Upper lobe of left lung (tissue), 4 donors: Measurements from ENCODE around the gene MAPKBP1.

ENCODE experiments used
- POLR2AphosphoS5 ChIP-seq, 2 donors: sonication (generic); formaldehyde crosslinking; IDR thresholded peaks; one replicate each; pipeline ENCODE4 v1.5.1; 2017; ENCODE audit warnings: antibody characterized with exemption in 2 of 2
- TF ChIP-seq, protein P1 (sequence below), 6 experiments: fragments of 450-650 bp in 4 of 6; fragments of 200-600 bp in 2 of 6; sonication (generic) in 2 of 6; IDR thresholded peaks; one replicate each; pipeline ENCODE4 v1.5.1; 2016 to 2019; ENCODE audit warnings: antibody characterized with exemption in 6 of 6

DNA sequence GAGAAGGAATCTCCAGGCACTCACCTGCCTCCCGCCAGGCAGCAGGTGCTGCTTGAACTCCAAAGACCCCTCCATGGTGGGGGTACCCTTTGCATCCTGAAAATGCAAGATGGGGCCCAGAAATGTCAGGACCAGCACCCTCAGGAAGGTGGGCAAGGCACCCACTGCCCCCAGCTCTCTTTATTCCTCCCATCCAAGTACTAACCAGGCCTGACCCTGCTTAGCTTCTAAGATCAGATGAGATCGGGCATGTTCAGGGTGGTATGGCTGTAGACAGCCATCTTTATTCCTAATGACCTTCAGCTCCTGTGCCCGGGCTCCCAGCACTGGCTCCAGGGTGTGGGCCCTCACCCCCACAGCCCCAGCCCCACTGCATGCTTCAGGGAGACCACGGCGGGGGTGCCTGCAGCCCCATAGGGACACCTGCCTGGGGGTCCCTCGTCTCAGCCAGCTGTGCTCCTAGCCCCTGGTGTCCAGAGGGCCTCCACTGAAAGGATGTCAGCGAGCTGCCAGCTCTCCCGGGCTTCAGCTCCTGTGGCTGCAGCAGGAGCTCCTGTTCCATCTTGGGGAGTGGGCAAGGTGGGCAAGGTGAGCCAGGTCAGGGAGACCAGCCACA lies 77.6 kb downstream of the MAPKBP1 start:
- TF ChIP-seq, protein P1, sequence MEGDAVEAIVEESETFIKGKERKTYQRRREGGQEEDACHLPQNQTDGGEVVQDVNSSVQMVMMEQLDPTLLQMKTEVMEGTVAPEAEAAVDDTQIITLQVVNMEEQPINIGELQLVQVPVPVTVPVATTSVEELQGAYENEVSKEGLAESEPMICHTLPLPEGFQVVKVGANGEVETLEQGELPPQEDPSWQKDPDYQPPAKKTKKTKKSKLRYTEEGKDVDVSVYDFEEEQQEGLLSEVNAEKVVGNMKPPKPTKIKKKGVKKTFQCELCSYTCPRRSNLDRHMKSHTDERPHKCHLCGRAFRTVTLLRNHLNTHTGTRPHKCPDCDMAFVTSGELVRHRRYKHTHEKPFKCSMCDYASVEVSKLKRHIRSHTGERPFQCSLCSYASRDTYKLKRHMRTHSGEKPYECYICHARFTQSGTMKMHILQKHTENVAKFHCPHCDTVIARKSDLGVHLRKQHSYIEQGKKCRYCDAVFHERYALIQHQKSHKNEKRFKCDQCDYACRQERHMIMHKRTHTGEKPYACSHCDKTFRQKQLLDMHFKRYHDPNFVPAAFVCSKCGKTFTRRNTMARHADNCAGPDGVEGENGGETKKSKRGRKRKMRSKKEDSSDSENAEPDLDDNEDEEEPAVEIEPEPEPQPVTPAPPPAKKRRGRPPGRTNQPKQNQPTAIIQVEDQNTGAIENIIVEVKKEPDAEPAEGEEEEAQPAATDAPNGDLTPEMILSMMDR (IDR thresholded peaks at IDR 0.05): no peak
- TF ChIP-seq POLR2AphosphoS5 (IDR thresholded peaks at IDR 0.05): no peak
